DMS79 (cell line): ENCODE results near the gene MTX1.
A peak's percentile ranks its signal among the peaks of the same experiment; 100 is the strongest.

Source experiments
- DNase-seq: peaks from one replicate; lab custom pipeline; 2025; lab: John Stamatoyannopoulos, UW

MTX1 gene

GRCh38 chr1:155174324-155175280 lies 33.9 kb upstream of the MTX1 start:
- peak; percentile 76 for DNase-seq

- no peak for DNase-seq
Observed at GRCh38 chr1:155175281-155175926, 33.1 kb upstream of the MTX1 start.

GRCh38 chr1:155175927-155176371 lies 32.5 kb upstream of the MTX1 start:
- DNase-seq: no peak

GRCh38 chr1:155176544-155177071 lies 31.9 kb upstream of the MTX1 start:
- DNase-seq: peak; percentile 27

- DNase-seq: no peak
Observed at GRCh38 chr1:155177192-155177917, 31.1 kb upstream of the MTX1 start.

GRCh38 chr1:155177918-155178281 lies 30.6 kb upstream of the MTX1 start:
- no peak for DNase-seq

GRCh38 chr1:155178441-155179111 lies 29.9 kb upstream of the MTX1 start:
- no peak for DNase-seq

- DNase-seq: no peak
Observed at GRCh38 chr1:155179112-155180031, 29.1 kb upstream of the MTX1 start.

GRCh38 chr1:155181371-155182051 lies 27.0 kb upstream of the MTX1 start:
- DNase-seq: no peak

- no peak for DNase-seq
Observed at GRCh38 chr1:155182052-155182550, 26.4 kb upstream of the MTX1 start.

- no peak for DNase-seq
Observed at GRCh38 chr1:155183775-155184221, 24.7 kb upstream of the MTX1 start.

GRCh38 chr1:155184351-155184811 lies 24.1 kb upstream of the MTX1 start:
- DNase-seq: no peak

- DNase-seq: no peak
Observed at GRCh38 chr1:155184835-155185782, 23.4 kb upstream of the MTX1 start.

GRCh38 chr1:155185783-155186066 lies 22.8 kb upstream of the MTX1 start:
- DNase-seq: no peak

GRCh38 chr1:155186067-155186793 lies 22.3 kb upstream of the MTX1 start:
- peak; percentile 61 for DNase-seq

- DNase-seq: no peak
Observed at GRCh38 chr1:155186794-155187455, 21.6 kb upstream of the MTX1 start.

GRCh38 chr1:155187456-155187891 lies 21.0 kb upstream of the MTX1 start:
- DNase-seq: no peak
